Activated T-helper 17 cell treated with anti-CD3 and anti-CD28 coated beads, Interleukin-2, amount 50 U/mL, for 72 hours (primary cell): Measurements from ENCODE around the gene GRAPL. TPM values are rescaled to one million over a fixed set of nuclear protein-coding genes. Genes with fewer than 3 reads are reported as not detected.
A peak's percentile ranks its signal among the peaks of the same experiment; 100 is the strongest.
"Not testable (repeated sequence)": the region's sequence is repeated elsewhere in the genome, so short reads cannot be mapped to it uniquely, and the experiment has no call there.

Experiments
- ATAC-seq: fragments of 150-1000 bp; cut with Tn5 transposase; replicated peaks from 2 replicates; pipeline ENCODE4 v1.10.0; 2021; ENCODE audit warnings: mild to moderate bottlenecking, moderate library complexity
- H3K27ac Mint-ChIP-seq: one replicate; pipeline ENCODE4 v1.8.0; 2022; ENCODE audit warnings: mixed read lengths
- H3K27me3 Mint-ChIP-seq: one replicate; pipeline ENCODE4 v1.8.0; 2022; ENCODE audit warnings: mixed read lengths
- H3K36me3 Mint-ChIP-seq: one replicate; pipeline ENCODE4 v1.8.0; 2022; ENCODE audit warnings: low read depth, mild to moderate bottlenecking, mixed read lengths
- H3K4me1 Mint-ChIP-seq: one replicate; pipeline ENCODE4 v1.8.0; 2022; ENCODE audit warnings: mixed read lengths
- H3K4me3 Mint-ChIP-seq: one replicate; pipeline ENCODE4 v1.8.0; 2022; ENCODE audit warnings: mild to moderate bottlenecking, mixed read lengths
- H3K9me3 Mint-ChIP-seq: one replicate; pipeline ENCODE4 v1.8.0; 2022; ENCODE audit warnings: mixed read lengths
- total RNA-seq, 2 donors: library from RNA; stranded (reverse); gene quantifications; one replicate each; pipeline ENCODE4 v1.2.3, GENCODE V29; 2022

The GRAPL gene
- total RNA-seq, 2 donors from 2014 or later: 6.9 to 9.9 TPM

GRCh38 chr17:19158478-19158877, 31.1 kb downstream of the GRAPL start:
- not testable (repeated sequence) for H3K4me3 Mint-ChIP-seq, H3K27me3 Mint-ChIP-seq, H3K4me1 Mint-ChIP-seq, H3K36me3 Mint-ChIP-seq, H3K9me3 Mint-ChIP-seq, H3K27ac Mint-ChIP-seq
- ATAC-seq: peak; percentile 31

- not testable (repeated sequence) for H3K4me1 Mint-ChIP-seq, H3K36me3 Mint-ChIP-seq, ATAC-seq, H3K4me3 Mint-ChIP-seq, H3K27me3 Mint-ChIP-seq, H3K9me3 Mint-ChIP-seq, H3K27ac Mint-ChIP-seq
Observed at GRCh38 chr17:19158938-19159337, 31.5 kb downstream of the GRAPL start.

GRCh38 chr17:19161308-19162107, 34.1 kb downstream of the GRAPL start:
- H3K4me3 Mint-ChIP-seq, H3K4me1 Mint-ChIP-seq, H3K27me3 Mint-ChIP-seq, H3K27ac Mint-ChIP-seq, H3K9me3 Mint-ChIP-seq, H3K36me3 Mint-ChIP-seq: not testable (repeated sequence)
- ATAC-seq: peak; percentile 59

GRCh38 chr17:19162384-19163216, 35.2 kb downstream of the GRAPL start:
- H3K27me3 Mint-ChIP-seq, H3K9me3 Mint-ChIP-seq, H3K4me3 Mint-ChIP-seq, H3K27ac Mint-ChIP-seq, H3K36me3 Mint-ChIP-seq, H3K4me1 Mint-ChIP-seq: not testable (repeated sequence)
- peak; percentile 15 for ATAC-seq

GRCh38 chr17:19174422-19174821, 47.0 kb downstream of the GRAPL start:
- H3K36me3 Mint-ChIP-seq, H3K27ac Mint-ChIP-seq, H3K4me3 Mint-ChIP-seq, H3K4me1 Mint-ChIP-seq, H3K9me3 Mint-ChIP-seq, H3K27me3 Mint-ChIP-seq, ATAC-seq: not testable (repeated sequence)

- not testable (repeated sequence) for H3K9me3 Mint-ChIP-seq, H3K36me3 Mint-ChIP-seq, H3K27me3 Mint-ChIP-seq, H3K4me3 Mint-ChIP-seq, H3K4me1 Mint-ChIP-seq, H3K27ac Mint-ChIP-seq
- ATAC-seq: peak; percentile 99
Observed at GRCh38 chr17:19175410-19175809, 48.0 kb downstream of the GRAPL start.

GRCh38 chr17:19181040-19181875, 53.9 kb downstream of the GRAPL start:
- not testable (repeated sequence) for H3K27me3 Mint-ChIP-seq, H3K9me3 Mint-ChIP-seq, H3K36me3 Mint-ChIP-seq, H3K27ac Mint-ChIP-seq, H3K4me3 Mint-ChIP-seq, H3K4me1 Mint-ChIP-seq
- peak; percentile 98 for ATAC-seq

- H3K4me1 Mint-ChIP-seq, H3K27ac Mint-ChIP-seq, H3K36me3 Mint-ChIP-seq, H3K27me3 Mint-ChIP-seq, H3K4me3 Mint-ChIP-seq, H3K9me3 Mint-ChIP-seq: not testable (repeated sequence)
- peak; percentile 69 for ATAC-seq
Observed at GRCh38 chr17:19187883-19188869, 60.8 kb downstream of the GRAPL start.

GRCh38 chr17:19188870-19189708, 61.7 kb downstream of the GRAPL start:
- not testable (repeated sequence) for H3K27me3 Mint-ChIP-seq, H3K4me3 Mint-ChIP-seq
- peak; percentile 84 for ATAC-seq

GRCh38 chr17:19189781-19190405, 62.5 kb downstream of the GRAPL start:
- H3K9me3 Mint-ChIP-seq, H3K4me3 Mint-ChIP-seq, H3K27ac Mint-ChIP-seq, H3K27me3 Mint-ChIP-seq, H3K4me1 Mint-ChIP-seq, H3K36me3 Mint-ChIP-seq: not testable (repeated sequence)
- peak; percentile 7 for ATAC-seq

More at GRCh38 chr17:19188870-19189708, 61.7 kb downstream of the GRAPL start:
- H3K4me1 Mint-ChIP-seq, H3K9me3 Mint-ChIP-seq, H3K36me3 Mint-ChIP-seq, H3K27ac Mint-ChIP-seq: not testable (repeated sequence)

GRCh38 chr17:19196382-19197204, 69.2 kb downstream of the GRAPL start:
- H3K27ac Mint-ChIP-seq, H3K9me3 Mint-ChIP-seq, H3K36me3 Mint-ChIP-seq, H3K4me3 Mint-ChIP-seq, H3K4me1 Mint-ChIP-seq, H3K27me3 Mint-ChIP-seq: not testable (repeated sequence)
- peak; percentile 98 for ATAC-seq

- not testable (repeated sequence) for H3K36me3 Mint-ChIP-seq, H3K4me3 Mint-ChIP-seq, H3K4me1 Mint-ChIP-seq, H3K9me3 Mint-ChIP-seq, H3K27me3 Mint-ChIP-seq, H3K27ac Mint-ChIP-seq
- ATAC-seq: peak; percentile 100
Observed at GRCh38 chr17:19202448-19202847, 75.1 kb downstream of the GRAPL start.
